ENCODE data around the gene MAP7D3.

Gene MAP7D3

DNA sequence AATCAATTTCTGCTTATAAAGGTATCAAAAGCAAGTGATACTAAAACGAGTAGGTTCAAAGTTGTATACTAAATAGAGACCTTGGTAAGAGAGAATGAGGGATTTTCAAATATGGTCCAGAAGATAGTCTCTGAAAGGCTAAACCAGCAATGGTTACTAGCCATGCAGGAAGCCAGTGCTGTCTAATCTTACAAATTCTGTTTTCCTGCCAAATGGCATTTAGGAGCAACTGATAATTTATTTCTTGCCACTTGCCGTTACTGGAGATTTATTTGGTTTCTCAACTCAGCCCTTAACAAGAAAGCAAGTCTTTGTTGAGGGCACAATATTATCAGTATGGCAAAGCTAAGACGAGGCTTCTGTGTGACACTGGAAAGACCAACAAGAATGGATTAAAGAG, 47.2 kb downstream of the MAP7D3 start:
- DNase-seq = no peak

- no peak for DNase-seq
These were observed 47.8 kb downstream of the MAP7D3 start for GRCh38 chrX:136203438-136203837.

DNA sequence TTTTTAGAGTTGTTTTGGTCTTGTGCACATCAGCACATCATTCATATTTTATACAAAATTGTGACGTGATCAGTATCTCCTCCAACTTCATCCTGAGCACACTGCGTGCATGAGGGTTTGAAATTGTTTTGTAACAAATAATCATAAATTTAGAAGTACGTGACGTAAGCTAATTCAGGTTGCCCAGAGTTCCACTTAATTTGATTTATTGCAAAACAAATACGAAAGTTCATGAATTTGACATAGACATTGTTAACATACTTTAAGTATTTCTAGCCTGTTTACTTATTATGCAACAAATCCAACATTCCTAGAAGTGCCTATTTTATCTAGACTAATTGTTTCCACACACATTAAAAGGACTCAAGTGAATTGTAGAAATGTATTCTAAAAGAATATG, 48.3 kb downstream of the MAP7D3 start:
- no peak for DNase-seq

DNA sequence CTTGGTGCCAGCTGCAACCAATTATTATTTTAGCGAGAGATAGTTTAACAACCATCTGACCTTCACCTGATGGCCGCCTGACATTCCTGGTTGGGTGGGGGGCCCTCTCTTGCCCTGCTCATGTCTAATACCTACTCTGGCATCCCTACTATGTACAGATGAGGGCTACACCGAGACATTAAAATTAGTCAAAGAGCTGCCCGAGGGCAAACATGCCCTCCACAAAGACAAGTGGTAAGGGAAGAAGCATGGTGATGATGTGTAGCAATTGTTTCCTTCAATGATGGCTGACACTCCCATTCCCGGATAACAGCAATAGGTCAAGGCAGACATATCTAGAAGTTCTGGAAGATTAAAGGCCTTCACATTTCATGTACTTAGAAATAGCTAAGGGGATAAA, 49.6 kb downstream of the MAP7D3 start:
- no peak for DNase-seq

DNA sequence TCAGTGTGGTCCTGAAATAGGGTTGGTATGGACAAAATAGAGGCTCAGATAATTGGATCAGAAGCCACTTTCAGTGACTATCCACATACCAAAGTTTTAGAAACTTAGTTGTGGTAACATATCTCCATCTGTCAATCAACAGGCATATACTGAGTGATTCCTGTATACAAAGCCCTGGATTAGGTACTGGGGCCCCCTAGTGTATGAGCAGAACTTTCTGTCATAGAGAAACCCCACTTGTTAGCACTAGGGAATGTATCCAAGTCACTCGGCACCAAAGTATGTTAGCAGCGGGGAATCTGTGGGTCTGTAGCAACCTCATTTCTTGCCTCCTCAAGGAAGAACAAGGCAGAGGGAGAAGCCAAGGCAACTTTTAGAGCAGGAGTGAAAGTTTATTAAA, 50.7 kb downstream of the MAP7D3 start:
- peak; percentile 44 for DNase-seq

DNA sequence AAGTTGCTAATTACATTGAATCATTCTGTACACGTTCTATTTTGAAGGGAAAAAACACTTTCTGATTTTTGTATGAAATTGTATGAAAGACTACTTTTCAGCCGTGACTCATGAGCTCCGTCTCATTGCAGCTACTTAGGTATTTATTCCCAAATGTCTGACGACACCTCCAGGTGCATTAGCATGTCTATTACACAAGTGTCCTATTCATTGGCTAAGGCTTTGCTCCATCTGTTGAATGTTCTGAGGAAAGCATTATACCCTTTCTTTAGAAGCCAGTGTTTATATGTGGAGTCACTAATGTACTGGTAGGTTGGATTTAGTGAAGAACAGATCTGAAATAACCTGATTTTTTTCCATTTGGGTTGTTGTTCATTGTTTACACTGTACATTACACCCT, 51.8 kb downstream of the MAP7D3 start:
- no peak for DNase-seq

- DNase-seq = no peak
These were observed 52.4 kb downstream of the MAP7D3 start for GRCh38 chrX:136198678-136199243.

GRCh38 chrX:136198010-136198409, 53.2 kb downstream of the MAP7D3 start:
- DNase-seq = no peak

GRCh38 chrX:136196691-136197155, 54.5 kb downstream of the MAP7D3 start:
- DNase-seq = no peak

DNA sequence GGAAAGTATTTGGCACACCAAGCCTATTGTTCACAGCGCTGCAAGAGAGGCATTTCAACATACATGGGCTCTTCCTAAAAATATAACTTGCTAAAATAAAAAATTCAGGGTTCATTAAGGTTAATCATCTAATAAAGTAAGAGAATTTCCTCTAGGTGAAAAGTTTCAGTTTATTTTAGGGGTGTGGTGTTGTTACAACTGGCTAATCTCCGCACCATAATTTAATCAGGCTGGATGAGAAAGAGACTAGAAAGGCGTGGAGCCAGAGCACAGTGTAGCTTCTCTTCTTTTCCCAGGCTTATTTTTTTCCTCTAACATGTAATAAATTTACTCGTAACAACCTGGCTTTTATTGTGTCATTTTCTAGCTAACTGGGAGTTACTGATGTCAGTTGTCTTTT, 56.0 kb downstream of the MAP7D3 start:
- no peak for DNase-seq

DNA sequence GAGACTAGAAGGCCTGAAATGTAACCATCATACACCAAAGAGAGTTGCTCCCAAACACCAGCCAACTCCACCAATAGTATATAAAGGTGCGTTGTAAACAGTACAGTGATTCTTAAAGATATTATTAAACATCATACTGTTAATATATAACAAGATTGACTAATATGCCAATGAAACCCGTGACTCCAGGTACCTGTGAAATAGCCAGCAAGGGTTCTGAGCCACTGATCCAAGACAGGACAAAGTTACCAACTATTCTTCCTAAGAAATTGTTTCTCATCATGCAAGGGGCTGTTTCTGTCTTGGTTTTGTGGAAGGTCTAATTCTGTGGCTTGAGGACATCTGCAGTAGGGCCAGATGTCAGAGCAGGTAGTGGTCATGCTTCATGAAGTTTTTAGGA, 56.7 kb downstream of the MAP7D3 start:
- DNase-seq = no peak

- no peak for DNase-seq
These were observed 57.4 kb downstream of the MAP7D3 start for GRCh38 chrX:136193771-136194170.

DNA sequence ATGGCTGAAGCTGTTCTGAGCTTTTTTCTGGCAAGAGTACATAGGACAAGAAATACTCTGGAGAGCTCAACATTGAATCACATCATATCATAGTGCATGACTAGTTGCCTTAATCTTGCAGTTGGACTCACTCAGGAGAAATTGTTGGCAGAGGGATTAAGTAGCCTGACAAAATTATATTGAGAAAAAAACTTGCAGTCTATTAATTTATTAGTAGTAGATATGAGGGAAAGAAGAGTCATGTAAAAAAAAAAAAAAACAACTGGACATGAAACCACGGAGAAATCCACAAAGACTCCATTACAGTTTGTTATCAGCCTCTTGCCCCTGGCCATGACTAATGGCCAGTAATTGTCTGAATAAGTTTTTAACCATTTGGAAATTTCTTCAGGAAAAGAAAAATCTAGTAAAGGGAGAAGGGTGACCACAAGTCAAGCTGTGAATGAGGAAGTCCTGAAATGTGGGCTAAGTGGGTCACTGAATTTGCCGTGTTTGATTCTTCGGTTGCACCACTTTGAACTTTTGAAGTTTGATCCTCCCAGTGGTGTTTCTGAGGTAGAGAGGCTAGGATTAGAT, 58.3 kb downstream of the MAP7D3 start:
- no peak for DNase-seq

DNA sequence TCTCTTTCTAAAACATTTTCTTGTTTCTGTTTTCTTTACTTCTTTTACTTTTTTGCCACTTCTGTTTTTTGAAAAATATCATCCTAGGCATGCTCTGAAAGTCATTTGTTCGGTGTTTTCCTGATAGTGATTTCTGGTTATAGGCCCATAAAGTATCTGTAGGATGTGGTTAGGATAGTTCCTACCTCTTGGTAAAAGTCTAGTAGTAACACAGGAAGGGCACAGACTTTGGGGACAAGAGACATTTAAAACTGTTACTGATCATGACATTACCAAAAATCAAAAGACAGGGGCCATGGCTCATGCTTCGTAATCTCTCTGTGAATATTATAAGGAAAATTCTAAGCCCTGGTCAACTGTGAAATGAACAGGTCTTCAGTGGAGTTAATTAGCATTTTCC, 59.1 kb downstream of the MAP7D3 start:
- no peak for DNase-seq

DNA sequence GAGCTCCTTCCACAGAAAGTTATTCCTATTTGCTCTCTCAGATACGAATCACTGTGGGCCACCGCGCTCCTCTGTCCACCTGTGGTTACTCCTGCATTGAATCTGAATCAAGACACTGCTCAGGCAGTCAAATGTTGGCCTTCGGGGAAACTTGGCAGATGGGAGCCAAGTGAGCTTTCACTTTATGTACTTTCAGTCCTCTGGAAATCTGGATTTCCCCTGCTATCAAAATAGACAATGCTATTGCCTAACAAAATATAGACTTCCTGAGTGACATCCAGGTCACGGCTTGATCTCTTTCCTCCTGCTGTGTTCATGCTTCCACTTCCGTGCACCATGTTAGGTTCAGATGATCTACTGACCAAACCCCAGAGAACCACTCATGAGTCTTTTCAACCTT, 60.0 kb downstream of the MAP7D3 start:
- no peak for DNase-seq

GRCh38 chrX:136190038-136190713, 61.0 kb downstream of the MAP7D3 start:
- no peak for DNase-seq

- no peak for DNase-seq
These were observed 62.0 kb downstream of the MAP7D3 start for GRCh38 chrX:136189222-136189621.

GRCh38 chrX:136186023-136186413, 65.2 kb downstream of the MAP7D3 start:
- no peak for DNase-seq

GRCh38 chrX:136185401-136186022, 65.7 kb downstream of the MAP7D3 start:
- no peak for DNase-seq

- DNase-seq = no peak
These were observed 67.3 kb downstream of the MAP7D3 start for GRCh38 chrX:136183917-136184316.

GRCh38 chrX:136183172-136183571, 68.0 kb downstream of the MAP7D3 start:
- no peak for DNase-seq

GRCh38 chrX:136182414-136182813, 68.8 kb downstream of the MAP7D3 start:
- DNase-seq = no peak

- no peak for DNase-seq
These were observed 72.1 kb downstream of the MAP7D3 start for GRCh38 chrX:136179133-136179532.

DNA sequence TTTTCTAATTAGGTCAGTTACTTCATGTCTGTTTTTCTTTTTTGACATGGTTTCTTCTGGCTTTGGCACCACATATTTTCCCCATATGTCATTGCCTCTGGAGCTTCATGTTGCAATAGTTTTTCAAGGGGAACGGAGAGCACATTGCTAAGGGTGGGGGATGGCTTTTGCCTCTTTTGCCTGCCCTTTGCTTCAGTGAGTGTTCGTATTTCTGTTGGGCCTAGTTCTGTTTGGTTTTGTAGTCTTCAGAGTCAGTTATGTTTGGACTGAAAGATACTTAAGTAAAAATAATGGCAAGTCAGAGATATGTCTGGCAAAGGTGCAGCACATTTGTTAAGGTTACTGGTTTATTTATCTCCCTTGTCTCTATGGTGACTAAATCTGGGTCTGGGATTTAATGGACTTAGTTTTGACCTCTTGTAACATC, 74.8 kb downstream of the MAP7D3 start:
- DNase-seq = no peak

All from activated CD4-positive, alpha-beta T cell treated with anti-CD3 and anti-CD28 coated beads, Interleukin-2, Interleukin-6, amounts not matched to agents 100 ng/mL and 50 ng/mL, durations not matched to agents 16 hours and 8 hours (primary cell).